NCI-H128 (cell line): ENCODE measurements around the gene ROCK2.

Experiments used
- DNase-seq: peaks from one replicate; lab custom pipeline; 2025; ENCODE audit not compliant: unreplicated experiment; lab: John Stamatoyannopoulos, UW

ROCK2 gene

GRCh38 chr2:11131166-11131920, 213.1 kb downstream of the ROCK2 start:
- no peak for DNase-seq
